GM12891 (cell line): ENCODE results near the gene NAA80.

Experiments used
- POLR2A ChIP-seq: IDR thresholded peaks from 2 replicates; pipeline ENCODE4 v1.6.1; 2011; ENCODE audit warnings: low read depth, low read length, control low read depth
- POLR2AphosphoS5 ChIP-seq: IDR thresholded peaks from 2 replicates; pipeline ENCODE4 v1.6.1; 2011; ENCODE audit warnings: low read depth, low read length, control low read depth

DNA sequence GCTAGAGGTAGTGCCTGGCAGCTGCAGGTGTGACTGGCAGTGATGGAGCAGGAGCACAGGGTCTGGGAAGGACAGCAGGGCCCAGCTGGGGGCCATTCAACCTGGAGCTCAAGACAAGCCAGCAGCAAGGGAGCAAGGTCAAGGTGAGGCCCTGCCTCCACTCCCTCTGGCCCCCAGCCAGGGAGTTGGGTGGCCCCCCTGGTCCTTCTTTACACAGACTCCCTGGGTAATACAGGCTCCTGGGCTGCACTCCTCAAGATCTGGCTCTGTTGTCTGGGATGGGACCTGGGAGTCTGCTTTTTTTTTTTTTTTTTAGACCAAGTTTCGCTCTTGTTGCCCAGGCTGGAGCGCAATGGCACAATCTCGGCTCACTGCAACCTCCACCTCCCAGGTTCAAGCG lies 48.7 kb downstream of the NAA80 start:
- TF ChIP-seq POLR2A (no peak), POLR2AphosphoS5 (no peak)
